Activated T-cell treated with anti-CD3 and anti-CD28 coated beads, Interleukin-2, amount 50 U/mL, for 4 hours (primary cell): Measurements from ENCODE around the gene DUSP6. TPM values are rescaled to one million over a fixed set of nuclear protein-coding genes. Genes with fewer than 3 reads are reported as not detected.

ENCODE experiments used
- ATAC-seq, 2 donors: fragments of 200-7000 bp; cut with Tn5 transposase; one replicate each; pipeline ENCODE4 v1.10.0; 2021
- DNase-seq: peaks from one replicate; pipeline ENCODE4 v3.0.0-alpha.2; 2020
- H3K27me3 Mint-ChIP-seq: one replicate; pipeline ENCODE4 v1.8.0; 2021; ENCODE audit warnings: low read depth, mixed read lengths
- H3K36me3 Mint-ChIP-seq: one replicate; pipeline ENCODE4 v1.8.0; 2022; ENCODE audit warnings: mixed read lengths; ENCODE audit not compliant: insufficient read depth
- H3K4me1 Mint-ChIP-seq: one replicate; pipeline ENCODE4 v1.8.0; 2021; ENCODE audit warnings: low read depth, mixed read lengths
- H3K4me3 Mint-ChIP-seq: one replicate; pipeline ENCODE4 v1.8.0; 2021; ENCODE audit warnings: mild to moderate bottlenecking, moderate library complexity, mixed read lengths
- H3K9me3 Mint-ChIP-seq: one replicate; pipeline ENCODE4 v1.8.0; 2021; ENCODE audit warnings: mixed read lengths
- total RNA-seq, 3 donors: library from RNA; stranded (reverse); gene quantifications; one replicate each; pipeline ENCODE4 v1.2.1, GENCODE V29; 2021

DUSP6 gene
- total RNA-seq, 3 donors from 2014 or later = 73.6 to 114 (median 74.4) TPM

DNA sequence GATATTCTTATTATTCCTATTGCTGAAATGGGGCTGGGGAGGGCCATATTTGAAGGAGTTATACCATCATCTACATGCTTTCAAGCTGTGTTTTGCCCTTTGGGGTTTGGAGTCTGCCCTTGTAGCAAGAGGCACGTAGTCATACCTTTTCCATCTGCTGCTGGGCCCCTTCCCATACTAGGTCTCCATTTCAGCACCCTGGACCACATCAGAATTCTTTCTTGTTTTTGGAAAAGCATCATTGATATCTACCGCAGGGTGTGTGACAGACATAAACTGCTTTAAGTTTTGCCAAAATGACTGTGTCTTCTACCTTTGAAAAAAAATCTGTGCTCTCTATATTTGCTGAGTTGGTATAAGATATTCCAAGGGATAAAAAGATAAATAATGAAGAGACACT is 12.3 kb upstream of the DUSP6 start:
- Mint-ChIP-seq H3K9me3 (no peaks in the 10 kb centered on the region), H3K36me3 (no peaks in the 10 kb centered on the region), H3K4me3 (no peak overlapping the region), H3K27me3 (no peaks in the 10 kb centered on the region), H3K4me1 (peaks cover 2% of the 10 kb centered on the region)
- ATAC-seq (no peak), DNase-seq (no peak)

DNA sequence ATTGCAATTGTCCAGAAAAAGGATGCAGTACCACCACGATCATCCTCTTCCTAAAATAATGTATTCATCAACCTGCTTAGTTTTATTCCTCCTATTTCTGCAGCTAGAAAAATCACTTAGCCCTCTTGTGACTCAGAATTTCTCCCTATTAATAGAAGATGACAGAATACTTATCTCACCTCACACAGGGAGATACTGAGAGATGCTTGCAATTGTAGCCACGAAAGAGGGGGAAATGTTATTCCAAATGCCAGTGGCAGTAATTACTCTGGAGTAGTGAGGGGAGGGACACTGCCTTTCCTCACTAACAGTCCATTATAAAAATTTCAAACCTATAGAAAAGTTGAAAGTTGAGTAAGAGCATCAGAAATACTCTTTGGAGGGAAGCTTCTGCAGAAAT is 11.8 kb upstream of the DUSP6 start:
- Mint-ChIP-seq H3K36me3 (no peaks in the 10 kb centered on the region), H3K9me3 (no peaks in the 10 kb centered on the region), H3K4me1 (peaks cover 2% of the 10 kb centered on the region), H3K4me3 (no peak overlapping the region), H3K27me3 (no peaks in the 10 kb centered on the region)
- no peak for DNase-seq
- ATAC-seq = no peak

DNA sequence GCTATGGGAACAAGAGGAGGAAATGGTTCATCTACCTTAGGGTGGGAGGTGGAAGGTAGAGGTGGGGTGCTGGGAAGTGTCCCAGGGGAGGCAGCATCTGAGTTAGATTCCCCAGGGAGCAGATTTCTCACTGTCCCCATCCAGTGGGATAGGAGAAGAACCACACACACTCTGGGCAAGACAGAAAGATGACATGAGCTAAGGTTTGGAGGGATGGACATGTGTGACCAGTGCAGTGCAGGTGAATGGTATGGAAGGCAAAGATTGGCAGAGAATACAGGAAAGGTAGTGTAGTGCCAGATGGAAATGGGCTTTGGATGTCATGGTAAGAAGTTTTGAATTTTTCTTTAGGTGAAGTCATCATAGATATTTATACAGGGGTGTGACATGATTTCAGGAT is 11.3 kb upstream of the DUSP6 start:
- Mint-ChIP-seq H3K9me3 (no peaks in the 10 kb centered on the region), H3K4me3 (no peak overlapping the region), H3K4me1 (peaks cover 2% of the 10 kb centered on the region), H3K36me3 (no peaks in the 10 kb centered on the region), H3K27me3 (no peaks in the 10 kb centered on the region)
- ATAC-seq (no peak), DNase-seq (no peak)

DNA sequence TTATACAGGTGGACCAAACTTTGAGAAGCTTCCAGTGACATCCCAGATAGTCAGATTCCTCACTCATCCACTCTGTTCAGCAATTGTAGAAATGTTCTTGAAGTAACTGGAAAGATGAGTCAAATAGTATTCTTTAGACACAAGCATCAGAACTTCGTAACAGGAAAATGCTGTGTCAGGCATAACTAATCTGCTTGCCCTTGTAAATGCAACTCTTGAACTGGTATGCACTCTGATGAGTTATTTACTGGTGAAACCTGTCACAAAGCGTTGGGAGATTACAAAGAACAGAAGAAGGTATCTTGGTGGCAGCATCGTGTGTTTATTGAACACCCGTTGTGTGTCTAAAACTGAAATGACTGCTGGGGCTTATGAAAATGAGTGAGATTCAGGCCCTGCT is 10.8 kb upstream of the DUSP6 start:
- DNase-seq (no peak), ATAC-seq (peak in 1 of 2 donors; percentile 56)
- Mint-ChIP-seq H3K4me1 (peaks cover 2% of the 10 kb centered on the region), H3K36me3 (no peaks in the 10 kb centered on the region), H3K9me3 (no peaks in the 10 kb centered on the region), H3K27me3 (no peaks in the 10 kb centered on the region), H3K4me3 (no peak overlapping the region)

DNA sequence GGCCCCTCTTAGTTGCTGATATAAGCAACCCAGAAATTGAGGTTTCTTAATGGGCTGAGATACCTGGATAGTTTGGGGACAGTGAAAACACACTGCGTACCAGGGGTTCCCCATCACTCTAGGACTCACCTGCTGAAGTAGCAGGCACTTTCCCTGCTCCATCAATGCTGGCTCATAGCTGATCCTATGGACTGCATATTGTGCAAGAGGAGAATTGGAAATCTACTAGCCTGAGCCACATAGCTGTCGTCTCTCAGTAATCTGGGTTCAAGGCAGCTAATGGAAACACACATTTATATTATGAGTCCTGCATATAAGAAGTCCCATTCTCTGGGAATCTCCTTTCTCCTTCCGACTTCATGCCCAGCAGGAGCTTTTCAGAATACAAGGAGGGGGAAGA is 7.3 kb upstream of the DUSP6 start:
- no peak for ATAC-seq
- Mint-ChIP-seq H3K4me1 (peaks cover 15% of the 10 kb centered on the region), H3K4me3 (no peak overlapping the region), H3K36me3 (no peaks in the 10 kb centered on the region), H3K9me3 (no peaks in the 10 kb centered on the region), H3K27me3 (no peaks in the 10 kb centered on the region)
- no peak for DNase-seq

DNA sequence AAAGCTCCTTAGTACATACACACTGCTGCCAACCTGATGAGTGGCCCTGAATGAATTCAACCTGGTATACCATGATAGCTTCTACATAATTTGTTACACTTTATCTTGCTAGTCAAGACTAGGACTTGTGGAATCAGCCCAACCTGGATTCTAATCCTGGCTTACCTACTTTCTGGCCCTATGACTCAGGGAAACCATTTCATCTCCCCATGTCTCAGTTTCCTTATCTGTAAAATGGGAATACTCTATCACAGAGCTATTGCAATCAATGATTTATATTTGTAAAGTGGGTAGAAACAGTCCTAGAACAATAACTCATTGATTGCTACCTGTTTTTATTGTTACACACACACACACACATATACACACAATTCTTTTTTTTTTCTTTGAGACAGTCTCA is 6.5 kb upstream of the DUSP6 start:
- DNase-seq (no peak), ATAC-seq (no peak)
- Mint-ChIP-seq H3K27me3 (no peaks in the 10 kb centered on the region), H3K4me3 (no peak overlapping the region), H3K36me3 (no peaks in the 10 kb centered on the region), H3K4me1 (peaks cover 19% of the 10 kb centered on the region), H3K9me3 (no peaks in the 10 kb centered on the region)

DNA sequence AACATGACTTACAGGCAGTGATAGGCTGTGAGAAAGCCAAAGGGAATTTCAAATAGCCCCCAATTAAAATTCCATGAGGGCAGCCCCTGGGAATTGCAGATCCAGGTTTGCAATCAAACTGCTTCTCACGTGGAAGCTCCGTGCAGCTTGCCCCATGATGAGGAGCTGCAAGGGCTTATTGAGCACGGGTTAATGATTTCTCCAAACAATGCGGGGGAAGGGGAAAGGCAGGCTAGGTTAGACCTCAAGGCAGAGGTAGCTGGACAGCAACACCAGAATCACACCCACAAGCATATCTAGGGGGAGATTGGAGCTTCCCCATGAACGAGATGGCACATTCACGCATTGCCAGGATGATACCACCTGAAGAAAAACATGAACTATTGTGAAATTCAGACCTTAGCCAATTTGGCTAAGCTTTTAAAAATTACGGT is 5.0 kb upstream of the DUSP6 start:
- no peak overlapping the region for H3K4me3 Mint-ChIP-seq
- ATAC-seq (no peak), DNase-seq (no peak)
- no peaks in the 10 kb centered on the region for H3K36me3 Mint-ChIP-seq
- no peaks in the 10 kb centered on the region for H3K9me3 Mint-ChIP-seq
- peaks cover 24% of the 10 kb centered on the region for H3K4me1 Mint-ChIP-seq
- no peaks in the 10 kb centered on the region for H3K27me3 Mint-ChIP-seq

DNA sequence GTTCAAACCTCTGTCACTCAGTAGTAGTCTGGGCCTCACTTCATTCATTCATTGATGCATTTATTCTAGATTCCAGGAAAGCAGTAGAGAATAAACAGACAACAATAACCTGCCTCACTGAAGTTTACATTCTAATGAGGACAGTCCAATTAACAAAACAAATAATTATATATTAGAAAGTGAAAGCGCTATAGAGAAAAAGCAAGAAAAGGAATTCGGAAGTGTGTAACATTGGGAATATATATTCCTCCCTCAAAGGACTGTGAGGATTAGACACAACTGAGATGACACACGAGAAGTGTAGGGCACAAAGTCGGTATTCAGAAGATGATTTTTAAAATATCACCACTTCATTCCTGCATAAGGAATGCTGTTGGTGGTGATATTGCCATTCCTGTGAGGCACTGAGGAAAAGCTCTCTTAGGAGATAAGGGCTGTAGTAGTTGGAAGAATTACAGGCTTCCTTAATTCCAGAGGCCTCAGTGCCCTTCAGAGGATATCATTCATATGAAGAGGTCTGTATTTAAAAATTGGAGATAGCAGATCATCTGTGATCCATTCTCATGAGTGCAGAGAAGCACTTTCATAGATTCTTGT is 3.9 kb upstream of the DUSP6 start:
- Mint-ChIP-seq H3K4me3 (no peak overlapping the region), H3K27me3 (no peaks in the 10 kb centered on the region), H3K36me3 (no peaks in the 10 kb centered on the region), H3K4me1 (peaks cover 24% of the 10 kb centered on the region), H3K9me3 (no peaks in the 10 kb centered on the region)
- ATAC-seq (no peak), DNase-seq (no peak)

DNA sequence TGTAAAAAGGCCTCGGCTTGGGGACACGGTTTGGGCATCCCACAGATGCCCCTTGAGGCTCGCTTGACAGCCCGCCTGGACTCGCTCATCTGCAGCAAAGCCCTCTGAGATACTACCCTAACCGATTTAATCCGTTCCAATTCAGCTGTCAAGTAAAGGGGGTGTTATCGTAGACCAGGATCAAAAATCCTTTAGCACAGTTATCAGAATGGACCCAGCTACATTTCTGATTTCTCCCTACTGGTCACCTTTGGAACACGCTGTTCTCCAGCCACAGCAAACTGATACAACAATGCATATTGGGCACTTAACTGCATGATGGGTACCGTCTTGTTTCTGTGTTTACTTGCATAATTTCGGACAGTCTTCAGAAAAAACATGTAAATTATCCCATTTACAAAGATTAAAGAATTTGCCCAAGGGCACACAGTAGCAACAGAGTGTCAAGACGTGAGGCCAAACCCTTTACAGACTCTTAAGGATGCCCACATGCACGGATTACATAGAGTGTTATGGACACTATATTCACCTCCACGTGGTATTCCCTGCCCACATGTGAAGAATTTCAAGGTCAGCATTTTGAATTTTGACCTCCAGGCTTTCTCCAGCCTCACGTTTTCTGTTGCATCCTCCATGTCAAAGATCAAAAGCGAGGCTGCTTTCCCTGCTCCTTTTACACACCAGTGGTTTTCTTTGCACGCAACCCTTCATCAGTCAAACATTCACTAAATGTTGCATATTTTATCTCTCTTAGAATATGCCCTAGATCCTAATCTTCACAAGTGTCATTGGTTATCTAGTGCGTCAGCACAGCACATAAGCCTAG is 3.2 kb upstream of the DUSP6 start:
- no peaks in the 10 kb centered on the region for H3K27me3 Mint-ChIP-seq
- H3K9me3 Mint-ChIP-seq = no peaks in the 10 kb centered on the region
- peaks cover 1% of the 10 kb centered on the region for H3K36me3 Mint-ChIP-seq
- peaks cover 30% of the 10 kb centered on the region for H3K4me1 Mint-ChIP-seq
- DNase-seq (no peak), ATAC-seq (no peak)
- peak overlapping the region; percentile 85 for H3K4me3 Mint-ChIP-seq

DNA sequence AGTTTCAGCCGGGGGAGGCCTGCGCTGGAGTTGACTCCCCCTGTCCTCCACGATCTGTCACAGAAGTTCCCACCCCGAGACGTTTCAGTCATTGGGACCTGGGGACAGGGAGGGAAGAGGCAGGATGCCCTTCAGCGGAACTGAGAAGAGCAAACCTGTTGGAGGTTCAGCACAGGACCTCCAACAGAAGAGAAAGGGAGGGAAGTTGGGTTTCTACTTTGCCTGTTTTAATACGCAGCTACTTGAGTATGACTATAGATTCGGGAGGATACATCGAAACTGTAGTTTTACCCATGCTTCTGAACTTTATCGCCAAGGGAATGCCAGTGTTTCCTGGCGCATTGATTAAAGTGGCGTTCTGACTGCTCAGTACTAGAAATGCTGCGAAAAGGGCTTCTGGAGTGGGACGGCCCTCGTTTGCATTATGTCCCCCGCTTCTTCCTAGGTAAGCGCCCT is 2.3 kb upstream of the DUSP6 start:
- Mint-ChIP-seq H3K4me1 (peaks cover 35% of the 10 kb centered on the region), H3K27me3 (no peaks in the 10 kb centered on the region), H3K4me3 (peak overlapping the region; percentile 85), H3K9me3 (no peaks in the 10 kb centered on the region), H3K36me3 (peaks cover 7% of the 10 kb centered on the region)
- DNase-seq = no peak
- ATAC-seq = no peak

DNA sequence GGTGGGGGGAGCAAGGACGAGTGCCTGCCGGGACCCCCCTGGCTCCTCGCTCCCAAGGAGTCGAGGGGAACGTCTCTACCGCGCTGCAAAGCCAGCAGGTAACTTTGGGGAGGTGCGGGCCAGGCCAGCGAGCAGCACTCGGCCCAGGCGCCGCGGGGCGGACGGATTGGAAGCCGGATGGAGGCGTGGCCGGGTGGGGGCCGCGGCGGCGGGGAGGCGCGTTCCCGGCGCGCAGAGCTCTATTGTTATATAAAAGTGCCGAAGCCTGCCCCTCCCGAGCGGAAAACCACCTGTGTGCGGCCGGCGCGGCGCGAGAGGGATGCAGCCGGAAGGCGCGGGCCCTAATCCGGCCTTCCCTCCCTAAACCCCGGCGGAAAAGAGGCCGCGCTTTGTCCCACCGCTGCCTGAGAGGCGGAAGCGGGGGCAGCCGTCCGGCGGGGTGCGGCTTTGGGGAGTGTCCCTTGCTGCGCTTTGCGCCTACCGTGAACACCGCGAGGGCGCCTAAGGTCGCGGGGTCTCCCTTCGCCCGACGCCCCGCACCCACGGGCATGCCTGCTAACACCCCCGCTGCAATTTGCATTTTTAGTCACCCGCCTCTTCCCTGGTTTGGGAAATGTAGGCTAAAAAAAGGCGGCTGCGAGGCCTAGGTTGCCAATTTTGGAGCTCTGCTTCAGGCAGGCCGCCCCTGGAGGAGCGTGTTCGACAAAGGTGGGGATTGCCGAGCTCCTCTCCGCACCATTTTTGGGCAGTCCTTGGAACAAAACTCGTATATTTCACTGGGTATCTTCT is 1.7 kb upstream of the DUSP6 start:
- peak; percentile 48 for DNase-seq
- Mint-ChIP-seq H3K9me3 (no peaks in the 10 kb centered on the region), H3K27me3 (no peaks in the 10 kb centered on the region), H3K4me3 (peak overlapping the region; percentile 85), H3K4me1 (peaks cover 41% of the 10 kb centered on the region), H3K36me3 (peaks cover 10% of the 10 kb centered on the region)
- ATAC-seq = peak; percentile 26 to 38

DNA sequence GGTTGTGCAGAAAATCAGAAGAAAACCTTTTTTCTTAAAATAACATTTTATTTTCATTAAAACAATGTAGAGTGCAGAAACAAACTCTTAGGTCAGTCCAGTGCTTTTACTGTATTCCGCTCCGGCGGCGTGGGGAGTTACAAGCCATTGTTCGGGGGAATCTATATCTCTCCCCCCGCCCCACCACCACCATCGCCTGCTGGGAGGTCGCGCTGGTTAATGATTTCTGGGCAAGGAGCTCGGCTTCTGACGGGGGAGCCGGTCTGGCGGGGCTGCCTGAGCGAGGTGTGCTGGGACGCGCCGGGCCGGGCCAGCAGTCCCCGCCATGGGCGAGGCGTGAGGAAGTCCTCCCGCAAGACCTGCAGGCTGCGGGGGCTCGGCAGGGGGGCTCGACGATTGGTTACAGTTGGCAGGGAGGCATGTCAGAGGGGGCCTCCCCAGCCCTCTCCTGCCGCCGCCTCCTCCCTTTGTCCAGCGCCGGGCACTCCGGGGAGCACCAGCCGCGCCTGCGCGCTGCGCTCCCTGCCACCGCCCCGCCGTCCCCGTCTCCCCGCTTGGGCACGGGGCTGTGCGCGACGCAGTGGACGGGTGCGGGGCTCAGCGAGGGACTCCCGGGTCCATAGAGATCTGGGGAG is 1.0 kb upstream of the DUSP6 start:
- Mint-ChIP-seq H3K4me3 (peak overlapping the region; percentile 95), H3K9me3 (no peaks in the 10 kb centered on the region), H3K36me3 (peaks cover 15% of the 10 kb centered on the region), H3K4me1 (peaks cover 49% of the 10 kb centered on the region), H3K27me3 (no peaks in the 10 kb centered on the region)
- peak; percentile 18 for DNase-seq
- ATAC-seq = peak; percentile 8 to 10

DNA sequence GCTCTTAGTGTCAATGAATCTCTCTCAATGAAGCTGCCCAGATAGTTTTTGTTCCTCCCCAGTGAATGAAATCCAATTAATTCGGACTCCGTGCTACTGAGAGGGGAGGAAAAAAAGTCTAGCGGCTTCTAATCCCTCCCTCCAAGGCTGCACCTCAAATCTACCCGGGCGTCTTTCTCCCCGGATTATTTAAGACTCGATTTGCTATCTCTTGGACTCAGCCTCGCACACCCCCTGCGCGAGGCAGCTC is 134 bp downstream of the DUSP6 start:
- Mint-ChIP-seq H3K4me3 (peak overlapping the region; percentile 95), H3K4me1 (peaks cover 59% of the 10 kb centered on the region), H3K27me3 (no peaks in the 10 kb centered on the region), H3K36me3 (peaks cover 18% of the 10 kb centered on the region), H3K9me3 (no peaks in the 10 kb centered on the region)
- DNase-seq (no peak), ATAC-seq (no peak)

DNA sequence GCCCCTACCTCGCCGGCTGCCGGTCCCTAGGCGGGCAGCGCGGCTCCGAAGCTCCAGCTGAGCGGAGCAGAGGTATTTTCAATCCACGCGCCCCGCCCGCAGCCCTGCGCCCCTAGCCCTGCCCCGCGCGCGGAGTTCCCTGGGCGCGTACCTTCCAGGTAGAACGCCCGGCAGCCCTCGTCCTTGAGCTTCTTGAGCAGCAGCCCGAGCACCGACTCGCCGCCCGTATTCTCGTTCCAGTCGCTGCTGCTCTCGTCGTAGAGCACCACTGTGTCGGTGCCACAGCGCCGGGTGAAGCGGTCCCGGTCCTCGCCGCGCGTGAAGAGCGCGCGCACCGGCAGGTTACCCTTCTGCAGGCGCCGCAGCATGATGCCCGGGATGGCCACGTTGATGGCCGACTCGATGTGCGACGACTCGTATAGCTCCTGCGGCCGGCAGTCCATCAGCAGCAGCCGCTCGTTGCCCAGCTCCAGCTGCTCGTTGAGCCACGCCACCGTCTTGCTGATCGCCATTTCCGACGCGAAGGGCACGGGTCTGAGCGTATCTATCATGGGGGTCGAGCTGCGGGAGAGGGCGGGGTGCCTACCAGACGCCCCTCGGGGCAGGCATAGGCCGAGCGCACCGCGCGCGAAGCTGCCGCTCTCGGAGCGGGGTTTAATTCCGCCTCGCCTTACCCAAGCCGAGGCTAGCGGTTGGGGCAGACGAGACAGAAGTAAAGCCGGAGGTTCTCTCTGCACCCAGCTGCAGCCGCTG is 636 bp downstream of the DUSP6 start:
- Mint-ChIP-seq H3K9me3 (no peaks in the 10 kb centered on the region), H3K4me3 (peak overlapping the region; percentile 95), H3K4me1 (peaks cover 64% of the 10 kb centered on the region), H3K36me3 (peaks cover 18% of the 10 kb centered on the region), H3K27me3 (no peaks in the 10 kb centered on the region)
- peak; percentile 24 to 27 for ATAC-seq
- DNase-seq = peak; percentile 40
